GM12864 (cell line): ENCODE measurements around the gene EXOC3L4.

Experiments
- DNase-seq: peaks from one replicate; pipeline ENCODE4 v3.0.0-alpha.2; 2011; ENCODE audit warnings: low read depth
- H3K4me3 ChIP-seq: 2 replicates; pipeline ENCODE4 v1.5.1; 2011; ENCODE audit warnings: mild to moderate bottlenecking, low read depth, low read length, control low read depth
- TF ChIP-seq, protein P1 (sequence below): IDR thresholded peaks from 2 replicates; pipeline ENCODE4 v1.5.1; 2011; ENCODE audit warnings: low read depth, mild to moderate bottlenecking, moderate library complexity, low read length, control low read depth, inconsistent platforms; ENCODE audit errors: missing control alignments

Gene EXOC3L4

DNA sequence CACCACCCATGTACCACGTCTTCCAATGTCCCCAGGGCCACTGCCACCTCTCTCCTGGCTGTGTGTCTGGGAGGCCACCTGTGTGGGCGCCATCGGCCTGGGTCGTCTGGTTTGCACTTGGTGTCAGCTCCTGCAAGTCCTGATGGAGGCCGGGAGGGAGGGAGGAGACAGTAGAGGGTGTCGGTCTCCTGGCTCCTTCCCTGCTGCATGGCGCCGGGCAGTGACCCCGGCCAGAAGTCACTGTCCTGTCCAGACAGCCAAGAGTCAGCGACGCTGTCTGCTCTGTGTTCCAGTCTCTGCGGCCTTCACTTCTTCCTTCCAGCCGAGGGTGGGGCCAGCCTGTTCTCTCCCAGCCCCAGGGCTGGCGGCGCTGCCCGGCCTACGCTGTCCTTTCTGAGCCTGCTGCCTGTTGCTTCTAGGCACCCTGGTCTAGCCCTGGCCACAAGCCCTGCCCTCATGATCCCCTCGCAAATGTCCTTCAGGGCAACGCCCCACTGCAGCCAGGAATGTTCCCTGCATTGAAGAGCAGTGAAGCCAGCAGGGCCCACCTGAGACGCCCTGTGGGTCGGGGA, 23.5 kb upstream of the EXOC3L4 start:
- no peak for DNase-seq
- TF ChIP-seq, protein P1, sequence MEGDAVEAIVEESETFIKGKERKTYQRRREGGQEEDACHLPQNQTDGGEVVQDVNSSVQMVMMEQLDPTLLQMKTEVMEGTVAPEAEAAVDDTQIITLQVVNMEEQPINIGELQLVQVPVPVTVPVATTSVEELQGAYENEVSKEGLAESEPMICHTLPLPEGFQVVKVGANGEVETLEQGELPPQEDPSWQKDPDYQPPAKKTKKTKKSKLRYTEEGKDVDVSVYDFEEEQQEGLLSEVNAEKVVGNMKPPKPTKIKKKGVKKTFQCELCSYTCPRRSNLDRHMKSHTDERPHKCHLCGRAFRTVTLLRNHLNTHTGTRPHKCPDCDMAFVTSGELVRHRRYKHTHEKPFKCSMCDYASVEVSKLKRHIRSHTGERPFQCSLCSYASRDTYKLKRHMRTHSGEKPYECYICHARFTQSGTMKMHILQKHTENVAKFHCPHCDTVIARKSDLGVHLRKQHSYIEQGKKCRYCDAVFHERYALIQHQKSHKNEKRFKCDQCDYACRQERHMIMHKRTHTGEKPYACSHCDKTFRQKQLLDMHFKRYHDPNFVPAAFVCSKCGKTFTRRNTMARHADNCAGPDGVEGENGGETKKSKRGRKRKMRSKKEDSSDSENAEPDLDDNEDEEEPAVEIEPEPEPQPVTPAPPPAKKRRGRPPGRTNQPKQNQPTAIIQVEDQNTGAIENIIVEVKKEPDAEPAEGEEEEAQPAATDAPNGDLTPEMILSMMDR: no peak
- H3K4me3 ChIP-seq: no peak overlapping the region

DNA sequence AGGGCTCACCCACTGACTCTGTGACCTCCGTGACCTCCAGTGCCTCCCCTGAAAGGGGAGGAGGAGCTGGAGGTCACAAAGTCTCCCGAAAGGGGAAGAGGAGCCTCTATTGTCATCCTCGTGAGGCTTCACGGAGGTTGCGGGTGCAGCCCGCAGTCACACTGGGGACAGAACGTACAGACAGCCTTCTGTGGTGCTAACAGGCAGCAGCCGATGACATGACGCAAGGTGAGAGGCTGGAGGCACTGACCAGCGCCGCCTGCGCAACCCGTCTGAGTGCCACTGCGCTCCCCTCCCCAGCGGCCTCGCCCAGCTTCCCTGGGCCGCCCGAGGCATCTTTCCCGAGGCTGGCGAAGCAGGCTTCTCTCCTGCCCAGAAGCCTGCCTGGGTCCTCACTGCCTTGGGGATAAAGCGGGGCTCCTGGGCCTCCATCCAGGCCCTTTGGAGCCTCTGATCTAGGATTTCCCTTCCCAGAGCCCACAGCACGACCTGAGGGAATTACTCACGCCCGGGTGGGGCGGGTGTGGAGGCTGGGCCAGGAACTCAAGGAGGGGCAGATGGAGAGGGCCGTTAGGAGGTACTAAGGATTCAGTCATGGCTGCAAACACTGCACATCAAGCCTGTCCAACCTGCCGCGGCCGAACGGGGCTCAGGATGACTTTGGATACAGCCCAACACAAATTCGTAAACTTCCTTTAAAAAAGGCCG, 22.8 kb upstream of the EXOC3L4 start:
- H3K4me3 ChIP-seq: no peak overlapping the region
- DNase-seq: no peak
- TF ChIP-seq, protein P1: no peak

DNA sequence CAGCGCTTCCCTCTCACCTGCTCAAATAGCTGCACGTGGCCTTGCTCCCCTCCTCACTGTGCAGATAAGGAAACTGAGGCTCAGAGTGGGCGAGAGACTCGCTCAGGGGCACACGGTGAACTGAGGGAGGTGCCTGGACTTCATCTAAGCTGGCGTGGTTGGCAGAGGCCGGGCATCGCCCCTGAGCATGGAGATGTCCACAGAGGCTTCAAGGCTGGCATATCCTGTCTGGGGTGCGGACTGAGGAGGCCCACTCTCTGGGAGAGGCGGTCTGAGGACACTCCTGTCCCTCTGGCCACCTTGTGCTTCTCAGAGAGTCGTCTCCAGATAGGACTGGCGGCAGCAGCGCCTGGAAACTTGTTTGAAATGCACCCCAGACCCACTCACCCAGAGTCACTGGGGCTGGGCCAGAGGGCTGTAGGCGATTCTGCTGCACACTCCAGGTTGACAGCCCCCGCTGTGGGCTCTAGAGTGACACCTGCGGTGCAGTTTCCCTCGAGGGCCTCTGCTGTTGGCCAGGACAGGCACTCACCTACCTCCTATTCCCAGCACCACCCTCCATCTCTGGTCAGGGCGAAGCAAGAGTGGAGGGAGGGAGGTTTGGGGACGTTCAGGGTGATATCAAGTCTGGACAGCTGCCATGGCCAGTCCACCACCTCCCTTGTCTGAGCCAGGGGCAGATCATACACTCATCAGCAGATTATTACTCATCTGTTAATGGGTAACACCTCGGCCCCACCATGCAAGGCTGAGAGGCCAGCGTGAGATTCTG, 21.7 kb upstream of the EXOC3L4 start:
- no peak for DNase-seq
- TF ChIP-seq, protein P1: peak; percentile 21

DNA sequence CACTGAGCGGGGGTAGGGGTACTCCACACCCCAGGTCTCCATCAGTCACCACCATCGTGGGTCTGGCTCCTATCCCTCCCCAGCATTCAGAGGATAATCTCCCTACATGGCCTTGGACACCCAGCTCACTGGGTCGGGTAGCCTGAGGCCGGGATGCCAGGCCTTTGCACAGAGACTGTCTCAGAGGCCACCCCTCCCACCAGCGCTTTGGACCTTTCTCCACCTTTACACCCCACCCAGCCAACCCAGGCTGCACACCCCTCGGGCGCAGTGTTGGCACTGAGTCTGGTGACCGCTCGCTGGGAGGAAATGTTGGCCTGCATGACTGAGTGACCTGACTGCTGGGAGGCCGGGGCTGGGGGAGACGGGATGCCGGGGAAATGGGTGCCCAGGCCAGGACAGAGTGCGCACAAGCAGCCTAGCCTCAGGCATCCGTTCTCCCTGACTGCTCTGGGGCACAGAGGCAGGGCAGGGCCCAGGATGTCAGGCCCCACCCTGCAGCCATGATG, 21.1 kb upstream of the EXOC3L4 start:
- DNase-seq: no peak
- no peak overlapping the region for H3K4me3 ChIP-seq
- TF ChIP-seq, protein P1: no peak

More for the DNA sequence above, 21.7 kb upstream of the EXOC3L4 start:
- H3K4me3 ChIP-seq: no peak overlapping the region

DNA sequence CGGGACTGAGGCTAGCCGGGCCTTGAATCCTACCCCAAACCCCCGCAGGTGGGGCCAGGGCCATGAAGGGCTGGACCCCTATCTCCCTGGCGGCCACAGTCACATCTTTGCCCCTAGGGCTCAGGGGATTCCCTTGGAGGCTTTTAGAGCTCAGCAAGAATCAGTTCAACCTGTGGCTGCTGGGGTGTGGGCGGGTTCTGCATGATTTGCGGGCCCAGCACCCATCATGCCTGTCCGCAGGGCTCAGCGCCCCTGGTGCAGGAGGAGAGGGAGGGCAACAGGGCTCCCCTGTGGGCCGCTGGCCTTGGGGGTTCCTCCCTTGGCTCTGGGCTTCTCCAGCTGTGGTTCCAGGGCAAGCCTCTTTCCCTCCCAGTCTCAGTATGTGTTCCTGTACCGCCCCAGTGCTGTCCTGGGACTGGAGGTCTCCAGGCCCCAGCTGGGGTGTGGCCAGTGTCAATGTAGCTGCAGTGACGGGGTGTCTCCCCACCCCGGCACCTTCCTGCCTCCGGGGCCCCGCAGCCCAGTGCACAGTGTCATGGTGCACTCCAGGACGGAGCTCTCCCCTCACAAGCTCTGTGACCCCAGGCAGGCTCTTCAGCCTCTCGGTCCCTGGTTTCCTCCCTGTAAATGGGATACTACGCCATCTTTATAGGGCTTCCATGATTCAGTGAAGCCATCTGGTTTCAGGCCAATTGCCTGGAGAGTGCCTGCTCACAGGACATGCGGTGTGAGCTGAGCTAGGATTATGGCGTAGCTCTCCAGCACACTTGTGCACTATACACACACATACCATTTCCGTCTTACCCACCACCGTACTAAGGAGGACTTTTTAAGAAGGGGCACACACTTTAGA, 20.4 kb upstream of the EXOC3L4 start:
- TF ChIP-seq, protein P1: no peak
- H3K4me3 ChIP-seq: no peak overlapping the region
- no peak for DNase-seq

DNA sequence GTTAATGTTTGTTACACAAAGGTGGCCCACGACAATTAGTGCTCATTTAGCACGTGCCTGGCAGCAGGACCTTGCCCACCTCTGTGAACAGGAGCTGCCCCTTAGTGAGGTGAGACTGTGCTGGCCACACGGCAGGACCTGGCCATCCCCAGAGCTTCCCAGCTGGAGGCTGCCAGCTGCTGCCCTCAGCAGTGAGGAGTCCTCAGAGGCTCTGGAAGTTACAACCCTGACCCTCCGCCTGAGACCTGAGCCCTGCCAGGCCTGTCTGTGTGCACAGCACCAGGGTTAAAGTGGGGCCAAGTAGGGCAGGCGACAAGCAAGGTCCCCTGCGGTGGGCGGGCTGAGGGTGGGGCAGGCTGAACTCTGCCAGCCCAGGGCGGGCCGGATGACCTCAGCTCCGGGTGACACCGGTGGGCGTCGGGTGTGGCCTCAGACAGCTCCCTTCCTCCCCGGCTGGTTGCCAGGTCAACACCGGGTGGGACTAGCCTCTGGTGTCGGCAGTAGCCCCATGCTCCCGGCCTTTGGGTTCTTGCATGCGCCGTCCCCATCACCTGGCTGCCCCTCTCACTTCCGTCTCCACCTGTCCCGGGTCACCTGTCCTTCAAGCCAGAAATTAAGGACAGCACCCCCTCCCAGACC, 19.7 kb upstream of the EXOC3L4 start:
- H3K4me3 ChIP-seq: peak overlapping the region; percentile 54
- DNase-seq: no peak
- TF ChIP-seq, protein P1: no peak
